ENCODE data around the gene ANKRD10.

The ANKRD10 gene

DNA sequence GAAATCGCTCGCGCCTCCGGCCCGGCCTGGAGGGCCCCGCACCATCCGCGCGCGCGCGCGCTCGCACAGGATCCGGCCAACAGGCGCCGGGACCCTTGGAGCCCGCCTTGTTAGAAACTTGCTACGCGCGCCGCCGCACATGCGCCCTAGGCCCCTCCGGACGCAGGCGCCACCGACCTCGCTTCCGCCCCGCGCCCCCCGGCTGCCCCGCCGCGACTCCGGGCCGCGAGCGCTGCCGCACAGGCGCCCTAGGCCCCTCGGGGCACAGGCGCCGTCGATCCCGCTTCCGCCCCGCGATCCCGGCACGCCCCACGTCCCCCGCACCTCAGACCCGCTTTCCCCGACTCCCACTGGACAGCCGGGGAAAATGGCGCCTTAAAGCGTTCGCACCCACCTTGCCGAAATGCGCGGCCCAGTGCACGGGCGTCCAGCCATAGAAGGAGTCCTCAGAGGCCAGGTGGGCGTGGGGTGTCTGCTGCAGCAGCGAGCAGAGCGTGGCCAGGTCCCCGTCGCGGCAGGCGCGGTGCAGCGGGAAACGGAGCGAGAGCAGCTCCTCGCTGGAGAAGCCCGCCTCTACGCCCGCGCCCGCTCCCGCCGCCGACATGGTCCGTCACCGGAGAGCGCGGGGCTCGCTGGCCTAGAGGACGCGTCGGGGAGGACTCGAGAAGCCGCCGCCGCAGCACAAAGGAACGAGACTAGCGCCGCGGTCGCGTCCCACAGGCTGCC is 375 bp downstream of the ANKRD10 start:
- DNase-seq (ENCODE audit: low spot score): peak; percentile 45
- no peak for FAIRE-seq

DNA sequence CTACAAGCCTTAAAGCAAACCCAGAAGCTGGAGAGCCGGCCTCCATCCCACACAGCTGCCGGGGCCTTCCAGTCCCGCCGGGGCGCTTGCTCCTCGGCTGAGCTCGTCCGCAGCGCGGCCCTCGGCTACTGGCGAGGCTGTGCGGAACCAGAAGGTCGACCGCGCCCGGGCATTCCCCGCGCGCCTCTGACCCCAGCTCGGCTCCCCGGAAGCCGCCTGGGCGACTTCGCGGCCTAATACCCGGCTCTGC is 863 bp downstream of the ANKRD10 start:
- DNase-seq (ENCODE audit: low spot score) (no peak), FAIRE-seq (no peak)

DNA sequence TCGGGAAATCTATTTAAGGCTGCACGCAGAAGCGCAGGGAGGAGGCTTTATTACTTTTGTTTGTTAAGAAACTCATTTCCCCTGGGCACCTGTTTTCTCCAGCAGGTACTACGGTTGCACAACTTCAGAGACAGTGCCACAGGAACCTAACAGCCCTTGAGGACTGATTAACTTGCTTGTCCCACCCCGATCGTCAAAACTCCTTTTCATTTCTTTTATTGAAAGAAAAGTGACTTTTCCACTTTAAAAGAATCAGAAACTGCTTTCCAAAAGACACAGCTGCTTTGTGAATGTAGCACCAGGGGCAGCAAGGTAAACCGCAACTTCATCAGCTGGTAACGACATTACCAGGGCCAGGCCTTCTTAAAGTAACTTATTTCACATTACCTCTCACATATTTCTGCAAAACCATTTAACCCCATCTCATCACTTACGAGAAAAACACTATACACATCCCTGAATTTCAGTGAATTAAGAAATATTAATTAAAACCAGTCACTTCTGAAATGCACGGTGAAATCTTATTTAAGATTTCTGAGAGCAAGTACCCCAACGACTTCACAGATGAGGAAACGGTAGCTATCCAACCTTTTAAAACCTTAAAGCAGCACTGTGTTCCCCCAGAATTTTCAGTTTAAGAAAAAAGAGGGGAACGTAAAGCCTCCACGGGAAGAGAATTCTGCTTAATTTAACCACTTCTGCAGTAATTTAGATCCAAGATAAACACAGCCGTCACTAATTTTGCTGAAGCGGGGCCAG is 1.4 kb downstream of the ANKRD10 start:
- DNase-seq (ENCODE audit: low spot score) (no peak), FAIRE-seq (no peak)

DNA sequence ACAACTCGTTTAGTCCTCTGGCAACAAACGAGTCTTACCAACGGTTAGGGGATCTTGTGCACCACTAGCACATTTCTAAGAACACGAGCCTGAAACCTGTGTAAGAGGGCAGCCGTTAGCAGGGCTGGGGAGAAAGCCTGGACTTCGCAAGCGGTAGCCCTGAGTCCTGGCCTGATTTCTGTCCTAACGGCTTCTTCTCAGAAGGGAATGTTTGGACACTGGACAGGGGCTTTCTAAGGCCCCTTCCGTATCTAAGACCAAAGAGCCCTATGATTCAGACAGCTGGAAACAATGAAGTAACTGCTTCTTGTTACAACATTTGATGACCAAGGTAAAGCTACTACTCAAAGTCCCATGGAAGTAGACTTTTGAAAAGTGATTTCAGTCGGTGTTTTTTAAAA is 2.2 kb downstream of the ANKRD10 start:
- no peak for FAIRE-seq
- DNase-seq (ENCODE audit: low spot score): peak; percentile 31

DNA sequence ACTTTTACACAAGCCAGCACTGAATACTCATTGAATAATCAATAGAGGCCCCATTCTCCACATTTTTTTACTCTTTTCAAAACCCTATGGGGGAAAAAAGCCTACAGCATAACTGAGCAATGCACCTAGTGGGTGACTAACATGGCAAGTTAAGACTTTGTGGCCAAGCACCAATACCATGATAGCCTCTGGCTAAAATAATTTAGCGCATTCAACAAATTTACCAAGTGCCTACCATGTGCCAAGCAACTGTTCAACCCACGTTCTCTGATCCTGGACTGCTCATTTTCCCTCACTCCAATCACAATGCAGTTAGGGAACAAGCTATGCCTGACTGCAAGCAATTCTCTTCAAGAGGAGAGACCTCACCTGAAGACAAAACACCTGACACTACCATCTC is 3.0 kb downstream of the ANKRD10 start:
- DNase-seq (ENCODE audit: low spot score) (no peak), FAIRE-seq (no peak)

DNA sequence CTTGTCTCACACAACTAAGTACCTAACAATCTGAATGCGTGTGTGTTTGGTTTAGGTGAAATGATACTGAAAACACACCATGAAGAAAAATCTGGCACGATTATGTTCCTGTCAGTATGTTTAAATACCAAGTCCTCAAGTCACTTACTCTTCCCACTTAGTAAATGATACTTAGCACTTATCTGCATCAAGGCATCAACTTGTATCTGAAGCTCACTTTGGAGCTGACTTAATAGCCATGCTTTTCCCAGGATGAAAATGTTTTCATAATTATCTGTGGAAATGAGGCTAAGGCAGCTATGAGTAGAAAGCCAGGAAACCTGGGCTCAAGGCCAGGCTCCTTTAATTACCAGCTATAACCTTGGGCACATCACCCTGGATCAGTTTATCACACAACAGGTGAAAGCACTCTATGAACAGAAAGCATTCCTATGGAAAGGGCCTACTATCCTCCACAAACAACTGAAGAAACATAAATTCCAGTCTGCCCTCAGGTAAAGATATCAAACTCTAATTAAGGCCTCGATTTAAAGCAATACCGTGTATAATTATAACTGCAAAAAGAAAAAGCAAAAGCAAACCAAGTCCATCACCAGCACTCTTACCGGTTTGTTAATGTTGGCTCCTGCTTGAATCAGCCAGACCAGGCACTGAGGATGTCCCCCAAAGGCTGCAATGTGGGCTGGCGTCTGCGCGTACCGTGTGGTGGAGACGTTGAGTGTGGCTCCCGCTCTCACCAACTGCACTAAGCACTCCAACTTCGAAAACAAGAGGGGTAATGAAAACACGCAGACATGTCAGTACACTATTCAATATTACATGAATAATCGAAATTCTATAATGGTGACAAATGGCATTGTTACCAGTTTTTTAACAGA is 4.6 kb downstream of the ANKRD10 start:
- FAIRE-seq: no peak
- no peak for DNase-seq (ENCODE audit: low spot score)

- DNase-seq (ENCODE audit: low spot score): peak; percentile 36
- no peak for FAIRE-seq
These were observed 6.6 kb downstream of the ANKRD10 start for GRCh38 chr13:110907951-110908898.

DNA sequence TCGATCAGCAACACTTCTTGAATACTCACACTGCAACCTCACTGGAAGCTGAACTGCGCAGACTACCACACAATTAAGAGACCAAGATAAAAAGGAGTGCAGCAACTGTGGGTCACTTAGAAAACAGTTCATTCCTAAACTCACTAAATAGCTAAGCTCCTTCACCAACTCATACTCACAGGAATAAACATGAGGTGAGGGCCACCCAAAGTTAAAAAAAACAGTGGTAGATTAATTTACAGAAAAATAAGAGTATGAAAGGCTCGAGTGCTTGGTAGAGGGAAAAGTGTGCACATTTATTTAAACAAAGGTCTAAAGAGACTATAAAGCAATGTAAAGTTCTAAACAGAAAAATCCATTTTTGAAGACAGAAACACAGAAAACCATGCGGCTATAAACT is 7.6 kb downstream of the ANKRD10 start:
- no peak for DNase-seq (ENCODE audit: low spot score)
- no peak for FAIRE-seq

GRCh38 chr13:110904748-110905147 is 10.1 kb downstream of the ANKRD10 start:
- FAIRE-seq: no peak
- DNase-seq (ENCODE audit: low spot score): no peak

- no peak for DNase-seq (ENCODE audit: low spot score)
- no peak for FAIRE-seq
These were observed 12.5 kb downstream of the ANKRD10 start for GRCh38 chr13:110902370-110902769.

DNA sequence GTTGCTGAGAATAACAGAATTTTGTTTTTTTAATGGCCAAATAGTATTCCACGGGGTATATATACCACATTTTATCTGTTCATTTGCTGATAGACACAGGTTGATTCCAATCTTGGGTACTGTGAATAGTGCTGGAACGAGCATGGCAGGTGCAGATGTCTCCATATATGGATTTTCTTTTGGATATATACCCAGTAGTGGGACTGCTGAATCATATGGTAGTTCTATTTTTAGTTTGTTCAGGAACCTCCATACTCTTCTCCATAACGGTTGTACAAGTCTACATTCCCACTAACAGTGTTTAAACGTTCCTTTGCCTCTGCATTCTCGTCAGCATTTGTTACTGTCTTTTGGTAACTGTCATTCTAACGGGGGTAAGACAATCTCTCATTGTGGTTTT is 17.3 kb downstream of the ANKRD10 start:
- FAIRE-seq: no peak

DNA sequence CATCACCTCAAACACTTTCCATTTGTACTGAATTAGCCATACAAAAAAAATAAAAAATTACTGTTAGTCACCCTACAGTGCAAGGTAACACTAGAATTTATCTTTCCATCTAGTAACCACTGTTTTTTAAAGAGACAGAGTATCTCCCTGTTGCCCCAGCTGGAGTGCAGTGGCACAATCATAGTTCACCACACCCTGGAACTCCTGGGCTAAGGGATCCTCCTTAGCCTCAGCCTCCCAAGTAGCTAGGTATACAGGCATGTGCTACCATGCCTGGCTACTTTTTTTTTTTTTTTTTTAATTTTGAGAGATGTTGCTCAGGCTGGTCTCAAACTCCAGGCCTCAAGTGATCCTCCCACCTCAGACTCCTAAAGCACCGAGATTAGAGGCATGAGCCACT is 17.9 kb downstream of the ANKRD10 start:
- DNase-seq (ENCODE audit: low spot score): no peak
- FAIRE-seq: no peak

More for the DNA sequence above, 17.3 kb downstream of the ANKRD10 start:
- DNase-seq (ENCODE audit: low spot score): no peak

DNA sequence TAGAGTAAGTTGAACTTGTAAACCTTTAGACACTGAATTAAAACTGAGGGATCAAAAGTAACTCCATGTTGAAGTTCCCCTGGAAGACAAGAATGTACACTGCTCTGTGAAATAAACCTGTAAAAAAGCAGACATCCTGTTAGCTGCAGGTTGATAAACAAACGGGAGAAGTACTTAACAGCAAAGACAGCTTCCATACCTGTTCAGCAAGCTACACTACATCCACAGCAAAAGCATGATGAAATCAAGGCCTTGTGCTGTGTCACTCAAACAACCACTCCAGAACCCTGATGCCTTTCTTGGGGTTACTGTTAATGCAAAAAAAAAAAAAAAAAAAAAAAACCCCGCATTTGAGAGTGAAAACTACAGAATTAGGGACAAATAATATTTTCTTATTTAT is 20.8 kb downstream of the ANKRD10 start:
- FAIRE-seq (no peak), DNase-seq (ENCODE audit: low spot score) (no peak)

DNA sequence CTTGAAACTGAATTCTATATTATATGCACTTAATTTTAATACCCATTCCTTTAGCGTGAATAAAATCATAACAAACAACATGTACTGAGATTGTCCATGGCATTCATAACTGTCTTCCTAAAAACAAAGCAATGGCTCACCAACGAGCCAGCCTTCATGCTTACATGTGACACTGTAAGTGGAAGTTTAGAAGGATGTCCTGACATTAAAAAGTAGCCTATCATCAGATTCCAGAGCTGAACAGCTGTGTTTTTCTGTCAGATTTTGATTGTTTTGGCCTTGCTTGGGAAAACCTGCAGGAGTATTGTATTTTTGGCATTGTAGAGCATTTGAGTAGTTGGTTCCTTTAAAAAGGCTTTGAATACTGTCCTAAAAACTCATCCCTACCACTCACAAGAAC is 21.3 kb downstream of the ANKRD10 start:
- FAIRE-seq (no peak), DNase-seq (ENCODE audit: low spot score) (no peak)

- no peak for DNase-seq (ENCODE audit: low spot score)
- no peak for FAIRE-seq
These were observed 24.3 kb downstream of the ANKRD10 start for GRCh38 chr13:110890279-110891165.

GRCh38 chr13:110888390-110888789 is 26.5 kb downstream of the ANKRD10 start:
- FAIRE-seq: no peak

GRCh38 chr13:110887597-110888333 is 27.1 kb downstream of the ANKRD10 start:
- no peak for DNase-seq (ENCODE audit: low spot score)
- no peak for FAIRE-seq

More at GRCh38 chr13:110888390-110888789, 26.5 kb downstream of the ANKRD10 start:
- DNase-seq (ENCODE audit: low spot score): no peak

GRCh38 chr13:110886870-110887596 is 27.8 kb downstream of the ANKRD10 start:
- no peak for DNase-seq (ENCODE audit: low spot score)
- no peak for FAIRE-seq

Data from RCC 7860 (cell line).